Measurements from ENCODE around the gene RAB32. TPM values are rescaled to one million over a fixed set of nuclear protein-coding genes. Genes with fewer than 3 reads are reported as not detected.

RAB32 gene
- total and polyA plus RNA-seq, 2 of the 4 experiments (the other 2 are of a cell fraction) = 55.7 to 108 TPM

GRCh38 chr6:146574211-146574610 is 30.6 kb downstream of the RAB32 start:
- no peak overlapping the region for H4K8ac ChIP-seq (ENCODE audit: low read depth in 2 of 2, low read length in 2 of 2)
- H4K20me1 ChIP-seq (ENCODE audit: insufficient read depth, low read length) = no peaks in the 10 kb centered on the region
- H3K9me3 ChIP-seq (ENCODE audit: control insufficient read depth, insufficient read depth, low read length) = no peaks in the 10 kb centered on the region
- intact Hi-C loops (cut with micrococcal nuclease) (no loop called here), dilution Hi-C loops (cut with HindIII; ENCODE audit: low sequenced_read_pairs, unreplicated experiment) (no loop called here), in situ Hi-C loops (cut with MboI; ENCODE audit: low sequenced_read_pairs) (no loop called here)
- no peak overlapping the region for H4K5ac ChIP-seq (ENCODE audit: low read depth, low read length)
- no peaks in the 10 kb centered on the region for H3K27me3 ChIP-seq (ENCODE audit: control insufficient read depth, insufficient read depth, low read length)
- no TSS peak for BruUV-seq (replicated peaks)
- no peak overlapping the region for H3K14ac ChIP-seq (replicated peaks; ENCODE audit: low read depth, low read length)
- no peak overlapping the region for H3K18ac ChIP-seq (ENCODE audit: low read depth, low read length)
- no peak overlapping the region for H2BK5ac ChIP-seq (ENCODE audit: low read depth, low read length, poor library complexity, severe bottlenecking)
- DNase-seq = no peak
- H3K4me1 ChIP-seq (ENCODE audit: control insufficient read depth, insufficient read depth, low read length) = no peaks in the 10 kb centered on the region
- TF ChIP-seq RAD21 (IDR thresholded peaks at IDR 0.05; ENCODE audit: low read length) (no peak), BHLHE40 (IDR thresholded peaks at IDR 0.05; ENCODE audit: low read depth, low read length) (no peak), MAZ (IDR thresholded peaks at IDR 0.05; ENCODE audit: borderline replicate concordance, low read depth, low read length) (no peak), SMC3 (IDR thresholded peaks at IDR 0.05; ENCODE audit: low read depth, low read length) (no peak), FOS (IDR thresholded peaks at IDR 0.05; ENCODE audit: low read depth, low read length) (no peak), CHD1 (IDR thresholded peaks at IDR 0.05; ENCODE audit: low read depth, low read length) (no peak), CTCF (conservative IDR thresholded peaks at IDR 0.05; ENCODE audit: low read depth, low read length) (no peak), NFE2L2 (IDR thresholded peaks at IDR 0.05; ENCODE audit: low read depth, low read length) (no peak), RCOR1 (IDR thresholded peaks at IDR 0.05; ENCODE audit: insufficient replicate concordance, low read length) (no peak), ELK1 (IDR thresholded peaks at IDR 0.05; ENCODE audit: borderline replicate concordance, low read depth, low read length) (no peak), MAFK (IDR thresholded peaks at IDR 0.05; ENCODE audit: low read depth, low read length) (no peak), RFX5 (IDR thresholded peaks at IDR 0.05; ENCODE audit: low read depth, low read length) (no peak), POLR2A (IDR thresholded peaks at IDR 0.05; ENCODE audit: low read depth, low read length) (no peak), MXI1 (IDR thresholded peaks at IDR 0.05; ENCODE audit: borderline replicate concordance, low read depth, low read length) (no peak)
- no peaks in the 10 kb centered on the region for H3K9me1 ChIP-seq (ENCODE audit: insufficient read depth, low read length)
- H3K4me3 ChIP-seq (ENCODE audit: insufficient read depth, low read depth, low read length) = no peak overlapping the region
- ChIA-PET POLR2A (ENCODE audit: unreplicated experiment) (no interaction called here), CTCF (no interaction called here)
- H3K4ac ChIP-seq (ENCODE audit: low read depth, low read length) = no peak overlapping the region
- no peak overlapping the region for H3K23ac ChIP-seq (ENCODE audit: low read depth, low read length)
- no peak overlapping the region for H3K56ac ChIP-seq (ENCODE audit: extremely low read depth, insufficient read depth, low read length)
- no peak overlapping the region for H4K91ac ChIP-seq (ENCODE audit: insufficient read depth, low read depth, low read length)
- no peak overlapping the region for H3K4me2 ChIP-seq (ENCODE audit: low read depth, low read length)
- no peak overlapping the region for H2AFZ ChIP-seq (replicated peaks; ENCODE audit: low read length, poor library complexity)
- no peaks in the 10 kb centered on the region for H3K79me1 ChIP-seq (ENCODE audit: low read depth in 1 of 2, low read length in 2 of 2)
- no peaks in the 10 kb centered on the region for H3K36me3 ChIP-seq (ENCODE audit: control insufficient read depth, insufficient read depth, low read length)
- no CpG with 5 or more reads among the region's 1 CpG for WGBS, 2 experiments (ENCODE audit: extremely low coverage in 2 of 2, insufficient read length in 1 of 2)
- H2AK5ac ChIP-seq (ENCODE audit: low read depth, low read length) = no peak overlapping the region
- H3K9ac ChIP-seq (ENCODE audit: low read depth, low read length) = no peak overlapping the region
- no peak overlapping the region for H3K27ac ChIP-seq (ENCODE audit: insufficient read depth, low read length)
- ATAC-seq (ENCODE audit: low read depth) = no peak
- H2BK15ac ChIP-seq (ENCODE audit: low read depth, low read length) = no peak overlapping the region
- H2BK120ac ChIP-seq (ENCODE audit: low read depth, low read length) = no peak overlapping the region
- H2AK9ac ChIP-seq (replicated peaks; ENCODE audit: low read depth, low read length, poor library complexity) = no peak overlapping the region
- H2BK20ac ChIP-seq (ENCODE audit: low read depth, low read length) = no peak overlapping the region
